Stimulated activated CD4-positive, alpha-beta T cell treated with anti-CD3 and anti-CD28 coated beads, Interleukin-12 subunit alpha, Interleukin-12 subunit beta, amount 100 ng/mL, for 24 hours (primary cell): ENCODE results near the gene GTPBP3.
A peak's percentile ranks its signal among the peaks of the same experiment; 100 is the strongest.

Source experiments
- DNase-seq, 2 experiments: peaks; one replicate each; pipeline ENCODE4 v3.0.0-alpha.2; 2020; ENCODE audit warnings: low read depth in 2 of 2

GTPBP3 gene

DNA sequence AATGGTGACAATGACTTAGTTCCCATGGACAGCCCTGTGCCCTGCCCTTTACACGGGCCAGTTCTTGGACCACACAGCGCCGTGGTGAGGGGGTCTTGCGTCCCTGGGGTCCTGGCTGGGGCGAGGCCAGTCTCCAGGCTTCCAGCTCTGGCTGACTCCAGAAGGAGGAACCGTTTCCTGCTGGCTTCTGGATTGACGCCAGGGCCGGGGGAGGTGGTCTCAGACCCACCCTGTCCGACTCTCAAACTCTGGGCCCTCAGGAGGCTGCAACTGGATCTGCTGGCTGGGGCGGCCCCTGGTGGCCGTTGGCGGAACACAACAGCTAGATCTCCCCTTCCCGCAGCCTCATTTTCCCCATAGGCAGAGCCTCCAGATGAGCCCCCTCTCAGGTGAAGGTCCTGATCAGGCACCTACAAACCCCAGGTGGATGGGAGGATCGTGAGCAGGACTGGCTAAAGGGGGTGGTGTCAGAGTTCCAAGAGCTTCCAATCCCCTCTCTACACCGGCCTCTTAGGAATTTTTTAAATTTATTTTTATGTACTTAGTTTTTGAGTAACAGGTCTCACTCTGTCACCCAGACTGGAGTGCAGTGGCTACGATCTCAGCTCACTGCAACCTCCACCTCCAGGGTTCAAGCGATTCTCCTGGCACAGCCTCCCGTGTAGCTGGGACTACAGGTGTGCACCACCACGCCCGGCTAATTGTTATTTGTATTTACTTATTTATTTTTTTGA lies 48.7 kb downstream of the GTPBP3 start:
- DNase-seq = peak in 1 of 2 experiments; percentile 61

GRCh38 chr19:17389288-17389687 lies 51.9 kb downstream of the GTPBP3 start:
- DNase-seq = no peak

GRCh38 chr19:17389957-17390664 lies 52.8 kb downstream of the GTPBP3 start:
- no peak for DNase-seq

DNA sequence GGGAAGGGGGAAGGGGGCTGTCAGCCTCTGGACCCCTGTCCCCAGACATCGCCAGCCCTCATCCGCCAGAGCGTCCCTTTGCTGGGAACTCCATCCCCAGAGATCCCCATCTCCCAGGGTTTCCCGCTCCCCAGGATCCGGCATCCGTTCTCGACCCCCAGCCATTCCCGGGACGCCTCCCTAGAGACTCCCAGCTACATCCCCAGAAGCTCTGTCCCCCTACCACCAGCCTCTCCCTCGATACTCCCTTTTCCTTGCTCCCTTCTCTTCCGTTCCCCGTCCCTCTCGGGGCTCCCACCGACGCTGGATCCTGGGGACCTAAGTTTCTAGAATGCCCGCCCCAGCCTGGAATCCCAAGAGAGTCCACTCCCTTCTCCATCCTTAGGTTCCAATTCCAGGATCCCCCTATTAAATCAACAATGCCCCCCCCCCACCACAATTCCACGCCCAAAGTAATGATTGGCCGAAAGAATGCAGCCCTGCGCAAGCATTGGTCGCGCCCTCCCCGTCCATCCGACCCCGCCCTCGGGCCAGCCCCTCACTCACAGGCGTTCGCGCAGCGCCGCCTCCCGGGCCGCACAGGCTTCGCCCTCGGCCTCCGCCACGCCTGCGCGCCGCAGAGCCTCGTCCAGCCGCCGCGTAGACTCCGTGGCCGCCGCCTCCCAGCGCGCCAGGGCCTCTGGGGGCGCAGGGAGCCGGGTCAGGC lies 53.5 kb downstream of the GTPBP3 start:
- DNase-seq = peak; percentile 76 to 92

- DNase-seq = no peak
These were observed 54.2 kb downstream of the GTPBP3 start for GRCh38 chr19:17391371-17392151.
